GM21381 (cell line): ENCODE measurements around the gene ESYT1.
"Not testable (repeated sequence)": the region's sequence is repeated elsewhere in the genome, so short reads cannot be mapped to it uniquely, and the experiment has no call there.

Experiments used
- ATAC-seq: cut with Tn5 transposase; IDR thresholded peaks from one replicate; pipeline ENCODE4 v1.9.1; 2021; ENCODE audit warnings: mild to moderate bottlenecking, moderate library complexity; ENCODE audit not compliant: unreplicated experiment

Gene ESYT1

GRCh38 chr12:56104109-56104814 lies 23.8 kb upstream of the ESYT1 start, which contains the start of gene PA2G4:
Gene PA2G4, plus strand, starts transcription at chr12:56104559. Its CDS starts 179 bp downstream, at chr12:56104738.
- ATAC-seq: peak; percentile 94

- ATAC-seq: no peak
Measured at GRCh38 chr12:56104815-56105608, 23.1 kb upstream of the ESYT1 start.

GRCh38 chr12:56105609-56105902 lies 22.5 kb upstream of the ESYT1 start:
- ATAC-seq: no peak

- ATAC-seq: no peak
Measured at GRCh38 chr12:56107242-56107641, 20.8 kb upstream of the ESYT1 start.

GRCh38 chr12:56110571-56110970 lies 17.5 kb upstream of the ESYT1 start:
- ATAC-seq: no peak

GRCh38 chr12:56114084-56114483 lies 14.0 kb upstream of the ESYT1 start:
- no peak for ATAC-seq

GRCh38 chr12:56115329-56115728 lies 12.7 kb upstream of the ESYT1 start:
- ATAC-seq: no peak

- ATAC-seq: peak; percentile 46
Measured at GRCh38 chr12:56116267-56117081, 11.6 kb upstream of the ESYT1 start, which contains the start of gene RPL41. Gene RPL41, plus strand, starts transcription at chr12:56116633.

GRCh38 chr12:56117082-56117706 lies 10.9 kb upstream of the ESYT1 start:
- not testable (repeated sequence) for ATAC-seq

GRCh38 chr12:56117778-56118687 lies 10.0 kb upstream of the ESYT1 start, which contains the start of gene ZC3H10:
Gene ZC3H10, plus strand, starts transcription at chr12:56118266. Its CDS starts 2,297 bp downstream, at chr12:56120563.
- peak; percentile 76 for ATAC-seq

- no peak for ATAC-seq
Measured at GRCh38 chr12:56118688-56119357, 9.2 kb upstream of the ESYT1 start.

- no peak for ATAC-seq
Measured at GRCh38 chr12:56119361-56119796, 8.7 kb upstream of the ESYT1 start.

GRCh38 chr12:56120158-56120846 lies 7.8 kb upstream of the ESYT1 start:
- ATAC-seq: no peak

GRCh38 chr12:56121204-56121870 lies 6.7 kb upstream of the ESYT1 start:
- ATAC-seq: no peak

GRCh38 chr12:56122637-56123036 lies 5.4 kb upstream of the ESYT1 start:
- ATAC-seq: no peak

- no peak for ATAC-seq
Measured at GRCh38 chr12:56124133-56124532, 3.9 kb upstream of the ESYT1 start.

GRCh38 chr12:56126732-56127239 lies 1.3 kb upstream of the ESYT1 start:
- no peak for ATAC-seq

GRCh38 chr12:56127485-56127887 lies 581 bp upstream of the ESYT1 start:
- ATAC-seq: no peak
